ENCODE data around the gene APLN. TPM values are rescaled to one million over a fixed set of nuclear protein-coding genes. Genes with fewer than 3 reads are reported as not detected.

The APLN gene
- total RNA-seq, 6 experiments from 2014 or later: 0.09 to 0.37 (median 0.27) TPM; not detected in 1

DNA sequence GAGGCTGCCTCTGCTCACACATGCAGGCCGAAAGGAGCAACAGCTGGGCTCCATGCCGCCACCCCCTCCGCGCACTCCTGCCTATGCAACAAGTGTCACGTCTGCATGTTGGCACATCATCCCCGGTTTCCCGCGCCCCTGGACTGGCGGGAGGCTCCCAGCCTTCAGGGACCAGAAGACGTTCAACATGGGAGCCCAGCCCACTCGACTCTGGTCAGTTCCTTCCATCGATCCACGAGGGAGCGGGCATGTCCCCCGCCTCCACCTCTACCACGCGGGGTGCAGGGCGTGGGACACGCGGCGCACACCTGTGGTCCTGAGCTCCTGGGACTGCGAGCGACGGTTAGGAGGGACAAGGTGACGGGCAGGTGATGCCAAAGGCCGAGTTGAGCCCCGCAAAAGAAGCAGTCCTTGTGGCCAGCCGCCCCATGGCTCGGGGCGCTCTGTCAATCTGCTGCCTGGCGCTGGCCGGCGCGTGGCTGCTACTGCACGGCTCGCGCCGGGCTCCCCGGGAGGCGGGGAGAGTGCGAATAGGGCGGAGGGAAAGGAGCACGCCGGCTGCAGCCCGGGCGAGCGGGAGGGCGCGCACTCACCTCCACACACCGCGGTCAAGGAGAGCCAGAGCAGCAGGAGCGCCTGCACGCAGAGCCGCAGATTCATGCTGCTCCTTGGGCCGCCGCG, 645 bp downstream of the APLN start:
- Mint-ChIP-seq H3K36me3 (ENCODE audit: low read depth) (no peaks in the 10 kb centered on the region), H3K4me3 (peak overlapping the region; percentile 60)
- no peak for DNase-seq

DNA sequence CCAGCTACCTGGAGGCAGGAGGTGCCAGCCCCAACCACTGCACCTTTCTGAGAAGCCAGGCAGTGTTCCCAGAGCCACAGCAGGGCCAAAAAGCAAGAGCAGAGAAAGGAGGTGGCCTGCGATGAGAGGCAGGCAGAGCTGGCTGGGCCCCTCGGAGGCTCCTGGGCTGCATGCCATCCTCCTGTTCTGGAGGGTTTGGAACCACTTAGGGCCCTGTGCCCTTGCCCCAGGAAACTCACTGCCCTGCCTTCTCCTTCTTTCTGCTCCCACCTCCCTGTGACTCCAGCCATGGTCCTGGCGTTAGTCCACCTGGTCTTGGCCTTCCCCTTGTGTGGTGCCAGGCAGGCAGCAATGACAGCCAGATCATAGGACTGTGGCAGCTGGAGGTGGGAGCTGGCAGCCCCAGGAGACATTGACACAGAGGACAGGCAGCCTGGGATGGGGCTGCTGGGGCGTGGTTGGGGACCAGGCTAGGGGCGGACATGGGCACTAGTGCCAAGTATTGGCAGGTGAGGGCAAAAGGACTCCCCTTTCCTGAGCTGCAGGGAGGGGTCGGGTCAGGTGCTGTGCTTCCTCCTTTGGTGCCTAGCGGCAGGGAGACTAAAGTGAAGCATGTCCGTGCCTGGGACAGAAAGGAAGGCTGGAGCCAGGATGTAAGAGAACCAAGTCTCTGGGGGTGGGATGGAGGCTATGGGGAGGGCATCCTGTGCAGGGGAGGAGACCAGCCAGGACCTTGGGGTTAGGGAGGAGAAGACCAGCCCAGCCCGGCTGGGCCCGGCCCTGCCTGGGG, 1.4 kb downstream of the APLN start:
- TF ChIP-seq, protein P1, sequence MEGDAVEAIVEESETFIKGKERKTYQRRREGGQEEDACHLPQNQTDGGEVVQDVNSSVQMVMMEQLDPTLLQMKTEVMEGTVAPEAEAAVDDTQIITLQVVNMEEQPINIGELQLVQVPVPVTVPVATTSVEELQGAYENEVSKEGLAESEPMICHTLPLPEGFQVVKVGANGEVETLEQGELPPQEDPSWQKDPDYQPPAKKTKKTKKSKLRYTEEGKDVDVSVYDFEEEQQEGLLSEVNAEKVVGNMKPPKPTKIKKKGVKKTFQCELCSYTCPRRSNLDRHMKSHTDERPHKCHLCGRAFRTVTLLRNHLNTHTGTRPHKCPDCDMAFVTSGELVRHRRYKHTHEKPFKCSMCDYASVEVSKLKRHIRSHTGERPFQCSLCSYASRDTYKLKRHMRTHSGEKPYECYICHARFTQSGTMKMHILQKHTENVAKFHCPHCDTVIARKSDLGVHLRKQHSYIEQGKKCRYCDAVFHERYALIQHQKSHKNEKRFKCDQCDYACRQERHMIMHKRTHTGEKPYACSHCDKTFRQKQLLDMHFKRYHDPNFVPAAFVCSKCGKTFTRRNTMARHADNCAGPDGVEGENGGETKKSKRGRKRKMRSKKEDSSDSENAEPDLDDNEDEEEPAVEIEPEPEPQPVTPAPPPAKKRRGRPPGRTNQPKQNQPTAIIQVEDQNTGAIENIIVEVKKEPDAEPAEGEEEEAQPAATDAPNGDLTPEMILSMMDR (IDR thresholded peaks at IDR 0.05): no peak
- Mint-ChIP-seq H3K4me3 (peak overlapping the region; percentile 60; the same call in 1 of the 2 replicates), H3K27me3 (ENCODE audit: insufficient read depth) (peaks cover 5% of the 10 kb centered on the region), H3K27ac (no peak overlapping the region), H3K9me3 (no peaks in the 10 kb centered on the region), H3K4me1 (ENCODE audit: low read depth) (no peaks in the 10 kb centered on the region; the same call in 1 of the 2 replicates), H3K36me3 (ENCODE audit: low read depth) (no peaks in the 10 kb centered on the region)
- DNase-seq: no peak

More for the DNA sequence above, 645 bp downstream of the APLN start:
- Mint-ChIP-seq H3K27ac (no peak overlapping the region), H3K4me1 (ENCODE audit: low read depth) (no peaks in the 10 kb centered on the region; the same call in 1 of the 2 replicates), H3K27me3 (ENCODE audit: insufficient read depth) (peaks cover 5% of the 10 kb centered on the region), H3K9me3 (no peaks in the 10 kb centered on the region)
- TF ChIP-seq, protein P1 (IDR thresholded peaks at IDR 0.05): no peak

DNA sequence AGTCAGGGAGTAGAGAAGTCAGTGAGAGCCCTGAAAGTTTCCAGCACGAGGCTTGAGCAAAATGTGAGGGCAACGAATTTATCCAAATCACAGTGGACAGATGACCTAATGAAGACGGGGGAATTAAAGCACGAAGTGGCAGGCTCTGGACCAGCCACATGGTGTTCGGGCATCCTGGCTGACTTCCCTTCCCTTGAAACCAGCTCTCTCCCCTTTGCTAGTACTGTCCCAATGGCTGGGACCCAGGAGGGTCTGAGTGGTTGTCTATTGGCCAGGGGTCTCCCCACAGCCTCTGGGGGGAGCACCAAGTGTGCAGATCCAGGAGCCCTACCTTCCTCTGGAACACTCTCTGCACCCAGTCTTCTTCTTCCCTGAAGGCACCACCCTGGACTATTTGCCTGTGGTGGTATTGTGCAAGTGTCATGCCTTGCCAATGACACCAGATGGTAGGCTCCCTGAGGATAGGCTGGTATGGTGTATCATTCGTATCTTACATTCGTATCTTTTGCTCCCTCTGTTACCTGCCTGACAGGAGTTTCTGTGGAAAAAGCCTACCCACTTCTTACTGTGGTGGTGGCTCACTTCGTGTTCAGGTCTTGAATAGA, 2.1 kb downstream of the APLN start:
- Mint-ChIP-seq H3K9me3 (no peaks in the 10 kb centered on the region), H3K27ac (no peak overlapping the region), H3K4me3 (no peak overlapping the region), H3K4me1 (ENCODE audit: low read depth) (no peaks in the 10 kb centered on the region; the same call in 1 of the 2 replicates), H3K36me3 (ENCODE audit: low read depth) (no peaks in the 10 kb centered on the region), H3K27me3 (ENCODE audit: insufficient read depth) (peaks cover 7% of the 10 kb centered on the region)
- no peak for DNase-seq
- TF ChIP-seq, protein P1 (IDR thresholded peaks at IDR 0.05): no peak

DNA sequence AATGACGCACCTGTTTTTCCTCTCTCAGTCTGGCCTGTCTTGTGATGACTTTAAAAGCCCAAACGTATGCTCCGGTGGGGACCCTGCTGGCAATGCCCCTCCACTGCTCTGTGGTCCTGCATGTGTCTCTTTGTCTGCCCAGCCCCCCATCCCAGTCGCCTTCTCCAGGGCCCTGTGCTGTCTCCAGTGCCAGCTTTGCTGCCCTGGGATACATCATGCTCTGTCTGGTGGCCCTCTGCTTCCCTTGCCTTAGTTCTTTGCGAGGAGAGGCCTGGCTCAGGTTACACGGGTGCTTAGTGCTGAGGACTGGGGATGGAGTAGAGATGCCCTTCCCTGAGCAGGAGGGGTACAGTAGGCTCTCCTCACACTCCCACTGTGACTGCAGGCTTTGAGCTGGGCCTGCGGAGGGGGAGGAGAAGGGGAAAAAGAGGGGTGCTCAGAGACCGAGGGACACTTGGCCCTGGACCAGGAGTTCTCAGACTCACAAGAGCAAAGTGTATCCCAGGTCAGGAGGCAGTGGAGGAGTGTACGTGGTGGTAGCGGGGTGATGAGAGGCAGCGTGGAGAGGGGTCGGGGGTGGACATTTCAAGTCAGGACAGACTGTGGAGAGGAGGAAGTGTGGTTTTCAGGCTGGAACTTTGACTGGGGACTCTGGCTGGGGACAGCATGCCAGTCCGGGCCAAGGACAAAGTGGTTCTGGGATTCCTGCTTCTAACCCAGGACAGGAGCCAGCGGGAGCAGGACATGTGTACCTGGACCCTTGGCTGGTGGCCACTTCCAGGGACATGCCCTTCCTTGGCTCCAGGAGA, 2.8 kb downstream of the APLN start:
- H3K27ac Mint-ChIP-seq: no peak overlapping the region
- H3K36me3 Mint-ChIP-seq (ENCODE audit: low read depth): no peaks in the 10 kb centered on the region
- DNase-seq: no peak
- TF ChIP-seq, protein P1 (IDR thresholded peaks at IDR 0.05): no peak
- no peak overlapping the region for H3K4me3 Mint-ChIP-seq
- H3K9me3 Mint-ChIP-seq: no peaks in the 10 kb centered on the region
- peaks cover 13% of the 10 kb centered on the region for H3K27me3 Mint-ChIP-seq (ENCODE audit: insufficient read depth)
- H3K4me1 Mint-ChIP-seq (ENCODE audit: low read depth): no peaks in the 10 kb centered on the region; the same call in 1 of the 2 replicates

All from HFFc6 (cell line).